Activated CD4-positive, CD25-positive, alpha-beta regulatory T cell treated with anti-CD3 and anti-CD28 coated beads, Interleukin-2, amount 50 U/mL, for 72 hours (primary cell): Measurements from ENCODE around the gene ASXL3.

Source experiments
- DNase-seq: peaks from one replicate; pipeline ENCODE4 v3.0.0; 2021

ASXL3 gene

GRCh38 chr18:33733376-33733775 is 155.4 kb downstream of the ASXL3 start:
- no peak for DNase-seq

- no peak for DNase-seq
Observed at GRCh38 chr18:33735428-33735827, 157.4 kb downstream of the ASXL3 start.

- no peak for DNase-seq
Observed at GRCh38 chr18:33741760-33742159, 163.7 kb downstream of the ASXL3 start.

- no peak for DNase-seq
Observed at GRCh38 chr18:33744032-33744697, 166.1 kb downstream of the ASXL3 start.

GRCh38 chr18:33745151-33745795 is 167.3 kb downstream of the ASXL3 start:
- DNase-seq: no peak

- no peak for DNase-seq
Observed at GRCh38 chr18:33745871-33746545, 168.0 kb downstream of the ASXL3 start.

- DNase-seq: no peak
Observed at GRCh38 chr18:33749834-33750233, 171.8 kb downstream of the ASXL3 start.

GRCh38 chr18:33750366-33750765 is 172.3 kb downstream of the ASXL3 start:
- no peak for DNase-seq

- no peak for DNase-seq
Observed at GRCh38 chr18:33751613-33752221, 173.7 kb downstream of the ASXL3 start.

- DNase-seq: no peak
Observed at GRCh38 chr18:33755391-33755790, 177.4 kb downstream of the ASXL3 start.

GRCh38 chr18:33755931-33756560 is 178.0 kb downstream of the ASXL3 start:
- no peak for DNase-seq

GRCh38 chr18:33757037-33757436 is 179.0 kb downstream of the ASXL3 start:
- no peak for DNase-seq

- DNase-seq: no peak
Observed at GRCh38 chr18:33761363-33761762, 183.3 kb downstream of the ASXL3 start.

GRCh38 chr18:33781429-33781828 is 203.4 kb downstream of the ASXL3 start:
- no peak for DNase-seq
